ENCODE results near the gene ITGA11.
A peak's percentile ranks its signal among the peaks of the same experiment; 100 is the strongest.

Gene ITGA11

GRCh38 chr15:68285259-68285980, 146.5 kb downstream of the ITGA11 start:
- no peak overlapping the region for H3K4me3 ChIP-seq (ENCODE audit: low read depth, low read length)
- no peak for DNase-seq (ENCODE audit: low read depth)

GRCh38 chr15:68284616-68285258, 147.2 kb downstream of the ITGA11 start:
- no peak overlapping the region for H3K4me3 ChIP-seq (ENCODE audit: low read depth, low read length)
- no peak for DNase-seq (ENCODE audit: low read depth)

GRCh38 chr15:68283401-68283800, 148.6 kb downstream of the ITGA11 start:
- no peak for DNase-seq (ENCODE audit: low read depth)
- no peak overlapping the region for H3K4me3 ChIP-seq (ENCODE audit: low read depth, low read length)

DNA sequence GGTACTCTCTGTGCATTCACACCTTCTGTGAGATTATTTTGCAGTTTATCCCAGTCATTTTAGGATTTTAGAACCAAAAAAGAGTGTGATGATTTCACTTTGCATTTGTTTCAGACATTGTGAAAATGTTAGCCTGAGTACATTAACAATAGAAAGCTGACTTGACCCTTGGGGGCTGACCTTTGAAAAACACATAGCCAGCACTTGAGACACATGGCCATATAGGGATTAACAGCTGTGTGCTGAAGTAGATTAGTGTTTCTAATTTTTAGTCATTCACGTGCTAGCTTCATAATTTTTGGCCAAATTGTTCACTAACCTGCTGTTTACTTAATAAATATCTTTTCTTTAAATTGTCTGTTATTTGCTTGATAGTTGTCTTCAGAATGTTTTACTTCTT, 151.0 kb downstream of the ITGA11 start:
- H3K4me3 ChIP-seq (ENCODE audit: low read depth, low read length), result peak overlapping the region; percentile 85
- DNase-seq (ENCODE audit: low read depth), result no peak

DNA sequence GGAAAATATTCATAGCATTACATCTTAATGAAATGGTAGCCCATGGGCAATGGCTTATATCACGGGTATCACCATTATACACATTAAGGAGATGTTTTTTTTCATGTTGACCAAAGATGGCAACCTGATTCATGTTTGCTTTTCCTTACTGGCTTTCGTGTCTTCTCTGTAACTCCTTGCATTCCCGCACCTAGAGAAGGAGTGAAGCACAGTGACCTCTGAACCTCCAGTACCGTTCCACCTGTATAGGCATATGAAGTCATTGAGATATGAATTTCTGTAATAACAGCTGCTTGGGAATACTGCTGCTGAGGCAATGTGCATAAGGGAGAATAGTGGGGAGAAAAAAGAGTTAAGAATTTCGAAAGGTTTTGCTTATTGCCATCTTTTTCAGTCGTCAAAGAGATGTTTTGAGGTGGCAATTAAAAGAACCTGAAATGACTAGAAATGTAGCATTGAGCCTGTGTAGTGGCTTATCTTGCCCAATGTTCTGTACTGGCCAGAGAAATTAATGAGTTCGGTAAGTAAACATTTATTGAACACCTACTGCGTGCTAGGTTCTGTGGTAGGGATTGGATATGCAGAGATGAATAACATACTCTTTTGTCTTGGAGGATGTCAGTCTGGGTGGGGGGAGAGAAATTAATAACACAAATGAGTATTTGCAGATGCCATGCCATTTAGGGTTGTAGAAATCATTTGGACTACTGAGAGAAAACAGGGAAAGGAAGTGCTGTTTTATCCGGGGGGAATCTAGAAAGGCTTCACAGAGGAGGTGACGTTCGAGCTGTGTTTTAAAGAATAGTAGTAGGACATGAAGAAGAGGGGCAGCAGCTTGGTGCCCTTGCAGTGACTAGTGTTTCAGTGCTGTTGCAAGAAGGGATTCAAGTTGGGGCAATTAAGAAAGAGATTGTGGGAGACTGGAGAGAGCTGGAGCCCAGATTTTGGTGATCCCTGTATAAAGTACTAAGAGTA, 151.9 kb downstream of the ITGA11 start:
- DNase-seq (ENCODE audit: low read depth), result no peak
- peak overlapping the region; percentile 85 for H3K4me3 ChIP-seq (ENCODE audit: low read depth, low read length)

GRCh38 chr15:68278595-68279405, 153.2 kb downstream of the ITGA11 start:
- DNase-seq (ENCODE audit: low read depth), result no peak

GRCh38 chr15:68278345-68278594, 153.7 kb downstream of the ITGA11 start:
- no peak for DNase-seq (ENCODE audit: low read depth)

More at GRCh38 chr15:68278595-68279405, 153.2 kb downstream of the ITGA11 start:
- peak overlapping the region; percentile 85 for H3K4me3 ChIP-seq (ENCODE audit: low read depth, low read length)

DNA sequence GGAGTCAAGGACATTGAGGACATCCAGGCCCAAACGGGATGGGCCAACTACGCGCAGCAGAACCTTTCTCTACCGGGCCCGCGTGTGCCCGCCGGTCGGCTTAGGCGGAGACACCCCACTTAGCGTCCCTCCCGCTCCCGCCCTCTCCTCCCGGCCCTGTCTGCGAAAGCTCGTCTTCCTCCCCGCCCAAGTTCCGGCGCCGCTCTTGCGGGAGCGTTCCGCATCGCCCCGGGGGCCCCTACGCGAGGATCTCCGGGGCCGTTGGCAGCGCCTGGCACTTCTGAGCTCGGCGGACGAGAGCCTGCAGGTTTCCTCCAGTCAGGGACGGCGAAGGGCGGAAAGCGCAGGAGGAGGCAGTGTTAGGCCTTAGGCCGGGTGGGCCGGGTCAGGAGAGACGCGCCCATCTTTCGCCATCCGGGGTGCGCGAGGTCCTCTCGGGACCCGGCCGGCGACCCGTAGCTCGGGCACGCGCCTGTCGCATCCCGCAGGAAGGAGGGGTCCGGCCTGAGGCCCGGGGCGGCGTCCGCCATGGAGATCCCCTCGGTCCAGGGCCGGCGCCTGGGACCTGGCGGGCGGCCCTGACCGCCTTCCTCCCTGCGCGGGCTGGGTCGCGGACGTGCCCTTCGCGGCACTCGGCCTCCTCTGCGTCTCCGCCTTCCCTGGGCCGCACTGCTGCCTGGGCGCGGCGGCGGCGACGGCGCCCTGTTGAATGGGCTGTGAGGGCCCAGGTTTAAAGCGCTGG, 154.2 kb downstream of the ITGA11 start, which contains the start of gene FEM1B:
Gene FEM1B (plus strand): TSS at position 143 of the 742 bp plus-strand sequence. CDS start 673 bp downstream, outside the sequence.
- H3K4me3 ChIP-seq (ENCODE audit: low read depth, low read length), result peak within 1 kb of the TSS; percentile 85
- DNase-seq (ENCODE audit: low read depth), result peak; percentile 82

More at GRCh38 chr15:68278345-68278594, 153.7 kb downstream of the ITGA11 start:
- peak overlapping the region; percentile 85 for H3K4me3 ChIP-seq (ENCODE audit: low read depth, low read length)

GRCh38 chr15:68277131-68277602, 154.8 kb downstream of the ITGA11 start:
- no peak for DNase-seq (ENCODE audit: low read depth)
- peak overlapping the region; percentile 85 for H3K4me3 ChIP-seq (ENCODE audit: low read depth, low read length)

DNA sequence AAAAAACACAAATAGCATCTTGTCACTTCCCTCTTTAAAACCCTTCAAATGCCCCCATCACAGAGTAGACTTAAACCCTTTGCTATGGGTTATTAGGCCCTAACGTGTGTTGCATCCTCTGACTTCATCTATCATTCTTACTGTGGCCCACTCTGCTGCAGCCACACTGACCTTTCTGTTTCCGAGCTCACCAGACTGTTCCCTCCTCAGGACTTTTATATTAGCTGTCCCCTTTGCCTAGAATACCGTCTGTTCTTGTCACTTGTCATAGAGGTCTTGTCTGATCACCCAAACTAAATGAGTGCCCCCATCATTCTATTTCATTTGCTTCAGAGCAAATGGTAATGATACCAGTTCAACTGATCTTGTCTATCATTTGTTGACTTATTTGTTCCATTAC, 155.3 kb downstream of the ITGA11 start:
- no peak for DNase-seq (ENCODE audit: low read depth)
- H3K4me3 ChIP-seq (ENCODE audit: low read depth, low read length), result peak overlapping the region; percentile 85

DNA sequence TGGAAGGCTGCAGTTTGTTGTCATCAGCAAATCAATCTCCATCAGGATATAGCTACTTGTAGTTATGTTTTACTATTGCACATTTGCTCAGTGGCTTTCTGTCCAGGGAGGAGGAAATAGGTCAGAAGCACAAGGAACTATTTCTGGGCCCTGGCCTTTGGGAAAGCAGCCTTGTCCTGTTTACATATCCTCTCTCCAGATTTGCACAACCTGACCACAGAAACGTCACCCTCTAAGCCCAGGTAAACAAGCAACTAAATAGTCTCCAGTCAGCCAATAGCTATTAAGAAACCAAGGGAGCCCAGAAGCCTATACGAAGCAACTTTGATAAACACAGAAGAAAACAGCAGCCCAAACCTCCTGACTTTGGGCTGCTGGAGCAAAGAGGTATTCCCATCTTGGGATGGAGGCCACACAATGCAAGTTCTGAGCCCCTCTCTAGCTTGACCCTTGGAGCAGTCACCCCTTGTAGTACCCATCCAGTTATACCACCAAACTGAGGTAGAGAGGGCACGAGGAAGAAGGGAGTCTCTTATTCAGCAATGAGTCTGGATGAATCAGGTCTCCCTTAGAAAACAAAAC, 156.7 kb downstream of the ITGA11 start:
- no peak overlapping the region for H3K4me3 ChIP-seq (ENCODE audit: low read depth, low read length)
- DNase-seq (ENCODE audit: low read depth), result no peak

DNA sequence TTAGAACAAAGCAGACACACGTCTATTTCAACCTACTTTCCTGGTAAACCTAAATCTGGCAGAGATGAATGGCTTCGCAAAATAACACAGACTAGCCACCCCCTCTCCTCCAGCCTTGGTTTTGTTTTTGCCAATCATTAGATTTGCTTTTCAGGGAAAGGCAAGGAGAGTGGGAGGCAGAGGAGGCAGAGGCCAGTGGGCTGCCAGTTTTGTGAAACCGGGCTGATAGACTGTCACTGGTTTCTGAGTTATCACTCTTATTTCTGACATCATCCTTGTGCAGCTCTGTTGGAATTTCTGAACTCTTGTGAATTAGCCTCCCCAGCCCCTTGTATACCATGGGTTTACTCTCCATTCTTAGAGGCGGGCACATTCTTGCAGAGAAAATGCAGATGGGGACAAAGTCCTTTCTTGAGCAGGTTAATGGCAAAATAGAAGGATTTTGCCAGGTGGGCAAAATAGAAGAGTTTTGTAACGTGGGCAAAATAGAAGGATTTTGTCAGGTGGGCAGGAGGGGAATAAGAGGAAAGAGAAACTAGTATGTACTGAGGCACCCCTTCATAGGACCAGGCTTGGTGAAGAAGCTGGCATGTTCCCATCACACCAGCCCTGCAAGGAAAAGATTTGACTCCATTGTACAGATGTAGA, 157.6 kb downstream of the ITGA11 start:
- H3K4me3 ChIP-seq (ENCODE audit: low read depth, low read length), result no peak overlapping the region
- DNase-seq (ENCODE audit: low read depth), result no peak

- no peak overlapping the region for H3K4me3 ChIP-seq (ENCODE audit: low read depth, low read length)
- DNase-seq (ENCODE audit: low read depth), result peak; percentile 65
These were observed 159.2 kb downstream of the ITGA11 start for GRCh38 chr15:68272721-68273271.

DNA sequence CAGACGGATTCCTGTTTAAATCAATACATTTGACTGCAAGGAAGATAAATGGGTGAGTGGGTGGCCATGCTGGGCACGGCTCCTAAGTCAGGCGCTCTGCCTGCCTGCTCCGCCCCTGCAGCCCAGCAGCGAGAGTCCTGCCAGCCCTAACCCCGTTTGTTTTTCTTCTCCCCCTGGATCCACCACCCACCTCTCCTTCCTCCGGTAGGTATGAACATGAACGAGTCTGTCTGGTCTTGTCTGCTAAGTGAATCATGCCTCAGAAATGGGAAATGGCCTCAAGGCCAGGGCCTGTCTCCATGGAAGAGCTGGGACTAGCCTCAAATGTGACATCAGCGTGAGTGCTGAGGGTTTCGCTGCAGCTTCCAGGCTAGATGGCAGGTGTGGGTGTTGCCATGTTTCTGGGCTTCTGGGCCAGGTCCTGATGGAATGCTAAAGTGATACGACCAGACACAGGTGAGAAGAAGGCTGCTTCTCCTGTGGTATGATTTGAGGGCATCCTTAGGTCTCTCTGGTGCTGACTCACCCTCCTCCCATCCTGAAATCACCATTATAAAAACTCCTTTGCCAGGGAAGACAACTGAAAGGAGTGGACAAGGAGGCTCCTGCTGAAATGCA, 160.0 kb downstream of the ITGA11 start:
- peak; percentile 71 for DNase-seq (ENCODE audit: low read depth)
- H3K4me3 ChIP-seq (ENCODE audit: low read depth, low read length), result no peak overlapping the region

DNA sequence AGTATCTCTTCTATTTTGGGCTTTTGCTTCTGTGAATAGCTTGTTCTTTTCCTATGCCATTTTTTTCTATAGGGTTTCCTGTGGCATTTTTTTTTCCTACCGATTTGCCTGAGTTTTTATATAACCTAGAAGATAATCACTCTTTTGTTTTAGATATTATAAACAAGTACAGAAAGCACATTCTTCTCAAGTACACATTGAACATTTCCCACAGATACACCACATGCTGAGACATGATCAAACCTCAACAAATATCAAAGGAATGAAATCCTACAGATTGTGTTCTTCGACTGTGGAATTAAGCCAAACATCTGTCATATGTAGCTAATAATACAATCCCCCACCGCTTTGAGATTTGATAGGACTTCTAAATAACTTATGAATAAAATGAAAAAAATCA, 163.6 kb downstream of the ITGA11 start:
- H3K4me3 ChIP-seq (ENCODE audit: low read depth, low read length), result no peak overlapping the region
- DNase-seq (ENCODE audit: low read depth), result no peak

DNA sequence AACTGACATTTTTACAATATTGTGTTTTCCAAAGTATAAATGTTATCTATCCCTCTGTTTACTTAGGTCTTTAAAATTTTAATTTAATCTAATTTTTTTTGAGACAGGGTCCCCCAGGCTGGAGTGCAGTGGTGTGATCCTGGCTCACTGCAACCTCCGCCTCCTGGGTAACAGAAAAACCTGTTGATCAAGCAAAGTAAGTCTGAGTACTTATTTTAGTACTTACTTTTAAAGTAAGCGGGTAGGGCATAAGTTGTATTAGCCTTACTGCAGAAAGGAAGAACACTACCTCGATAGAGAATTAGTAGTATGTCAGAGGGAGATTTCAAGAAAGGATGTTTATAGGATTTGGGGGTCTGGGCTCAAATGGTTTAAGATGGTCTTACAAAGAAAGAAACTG, 166.3 kb downstream of the ITGA11 start:
- DNase-seq (ENCODE audit: low read depth), result no peak

GRCh38 chr15:68265081-68265480, 166.9 kb downstream of the ITGA11 start:
- DNase-seq (ENCODE audit: low read depth), result no peak
- no peak overlapping the region for H3K4me3 ChIP-seq (ENCODE audit: low read depth, low read length)

More for the DNA sequence above, 166.3 kb downstream of the ITGA11 start:
- H3K4me3 ChIP-seq (ENCODE audit: low read depth, low read length), result no peak overlapping the region
